Measurements from ENCODE around the gene ALX4. TPM values are rescaled to one million over a fixed set of nuclear protein-coding genes. Genes with fewer than 3 reads are reported as not detected.

The ALX4 gene
- total and polyA plus RNA-seq, 2 of the 8 experiments (the other 6 are each of a cell fraction or from before 2014, with no cell fraction given) = not detected

DNA sequence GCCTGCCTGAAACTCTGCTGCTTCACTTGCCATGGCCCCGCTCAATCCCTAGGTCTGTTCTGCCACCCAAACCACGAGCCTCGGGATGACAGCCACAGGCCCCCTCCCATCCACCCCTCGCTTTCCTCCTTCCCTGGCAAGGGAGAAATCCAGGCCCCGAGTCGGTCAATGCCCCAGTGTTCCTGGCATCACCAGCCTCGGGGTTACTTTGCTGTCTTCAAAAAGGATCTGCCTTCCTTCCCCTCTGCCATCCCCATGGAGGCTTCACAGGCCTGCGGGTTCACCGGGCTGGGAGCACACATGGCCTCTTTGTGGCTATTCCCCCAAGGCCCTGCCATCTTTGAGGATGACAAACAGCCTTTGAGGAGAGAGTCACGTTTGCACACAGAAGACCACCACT lies 38.8 kb upstream of the ALX4 start (continued):
- TF ChIP-seq, protein P1, sequence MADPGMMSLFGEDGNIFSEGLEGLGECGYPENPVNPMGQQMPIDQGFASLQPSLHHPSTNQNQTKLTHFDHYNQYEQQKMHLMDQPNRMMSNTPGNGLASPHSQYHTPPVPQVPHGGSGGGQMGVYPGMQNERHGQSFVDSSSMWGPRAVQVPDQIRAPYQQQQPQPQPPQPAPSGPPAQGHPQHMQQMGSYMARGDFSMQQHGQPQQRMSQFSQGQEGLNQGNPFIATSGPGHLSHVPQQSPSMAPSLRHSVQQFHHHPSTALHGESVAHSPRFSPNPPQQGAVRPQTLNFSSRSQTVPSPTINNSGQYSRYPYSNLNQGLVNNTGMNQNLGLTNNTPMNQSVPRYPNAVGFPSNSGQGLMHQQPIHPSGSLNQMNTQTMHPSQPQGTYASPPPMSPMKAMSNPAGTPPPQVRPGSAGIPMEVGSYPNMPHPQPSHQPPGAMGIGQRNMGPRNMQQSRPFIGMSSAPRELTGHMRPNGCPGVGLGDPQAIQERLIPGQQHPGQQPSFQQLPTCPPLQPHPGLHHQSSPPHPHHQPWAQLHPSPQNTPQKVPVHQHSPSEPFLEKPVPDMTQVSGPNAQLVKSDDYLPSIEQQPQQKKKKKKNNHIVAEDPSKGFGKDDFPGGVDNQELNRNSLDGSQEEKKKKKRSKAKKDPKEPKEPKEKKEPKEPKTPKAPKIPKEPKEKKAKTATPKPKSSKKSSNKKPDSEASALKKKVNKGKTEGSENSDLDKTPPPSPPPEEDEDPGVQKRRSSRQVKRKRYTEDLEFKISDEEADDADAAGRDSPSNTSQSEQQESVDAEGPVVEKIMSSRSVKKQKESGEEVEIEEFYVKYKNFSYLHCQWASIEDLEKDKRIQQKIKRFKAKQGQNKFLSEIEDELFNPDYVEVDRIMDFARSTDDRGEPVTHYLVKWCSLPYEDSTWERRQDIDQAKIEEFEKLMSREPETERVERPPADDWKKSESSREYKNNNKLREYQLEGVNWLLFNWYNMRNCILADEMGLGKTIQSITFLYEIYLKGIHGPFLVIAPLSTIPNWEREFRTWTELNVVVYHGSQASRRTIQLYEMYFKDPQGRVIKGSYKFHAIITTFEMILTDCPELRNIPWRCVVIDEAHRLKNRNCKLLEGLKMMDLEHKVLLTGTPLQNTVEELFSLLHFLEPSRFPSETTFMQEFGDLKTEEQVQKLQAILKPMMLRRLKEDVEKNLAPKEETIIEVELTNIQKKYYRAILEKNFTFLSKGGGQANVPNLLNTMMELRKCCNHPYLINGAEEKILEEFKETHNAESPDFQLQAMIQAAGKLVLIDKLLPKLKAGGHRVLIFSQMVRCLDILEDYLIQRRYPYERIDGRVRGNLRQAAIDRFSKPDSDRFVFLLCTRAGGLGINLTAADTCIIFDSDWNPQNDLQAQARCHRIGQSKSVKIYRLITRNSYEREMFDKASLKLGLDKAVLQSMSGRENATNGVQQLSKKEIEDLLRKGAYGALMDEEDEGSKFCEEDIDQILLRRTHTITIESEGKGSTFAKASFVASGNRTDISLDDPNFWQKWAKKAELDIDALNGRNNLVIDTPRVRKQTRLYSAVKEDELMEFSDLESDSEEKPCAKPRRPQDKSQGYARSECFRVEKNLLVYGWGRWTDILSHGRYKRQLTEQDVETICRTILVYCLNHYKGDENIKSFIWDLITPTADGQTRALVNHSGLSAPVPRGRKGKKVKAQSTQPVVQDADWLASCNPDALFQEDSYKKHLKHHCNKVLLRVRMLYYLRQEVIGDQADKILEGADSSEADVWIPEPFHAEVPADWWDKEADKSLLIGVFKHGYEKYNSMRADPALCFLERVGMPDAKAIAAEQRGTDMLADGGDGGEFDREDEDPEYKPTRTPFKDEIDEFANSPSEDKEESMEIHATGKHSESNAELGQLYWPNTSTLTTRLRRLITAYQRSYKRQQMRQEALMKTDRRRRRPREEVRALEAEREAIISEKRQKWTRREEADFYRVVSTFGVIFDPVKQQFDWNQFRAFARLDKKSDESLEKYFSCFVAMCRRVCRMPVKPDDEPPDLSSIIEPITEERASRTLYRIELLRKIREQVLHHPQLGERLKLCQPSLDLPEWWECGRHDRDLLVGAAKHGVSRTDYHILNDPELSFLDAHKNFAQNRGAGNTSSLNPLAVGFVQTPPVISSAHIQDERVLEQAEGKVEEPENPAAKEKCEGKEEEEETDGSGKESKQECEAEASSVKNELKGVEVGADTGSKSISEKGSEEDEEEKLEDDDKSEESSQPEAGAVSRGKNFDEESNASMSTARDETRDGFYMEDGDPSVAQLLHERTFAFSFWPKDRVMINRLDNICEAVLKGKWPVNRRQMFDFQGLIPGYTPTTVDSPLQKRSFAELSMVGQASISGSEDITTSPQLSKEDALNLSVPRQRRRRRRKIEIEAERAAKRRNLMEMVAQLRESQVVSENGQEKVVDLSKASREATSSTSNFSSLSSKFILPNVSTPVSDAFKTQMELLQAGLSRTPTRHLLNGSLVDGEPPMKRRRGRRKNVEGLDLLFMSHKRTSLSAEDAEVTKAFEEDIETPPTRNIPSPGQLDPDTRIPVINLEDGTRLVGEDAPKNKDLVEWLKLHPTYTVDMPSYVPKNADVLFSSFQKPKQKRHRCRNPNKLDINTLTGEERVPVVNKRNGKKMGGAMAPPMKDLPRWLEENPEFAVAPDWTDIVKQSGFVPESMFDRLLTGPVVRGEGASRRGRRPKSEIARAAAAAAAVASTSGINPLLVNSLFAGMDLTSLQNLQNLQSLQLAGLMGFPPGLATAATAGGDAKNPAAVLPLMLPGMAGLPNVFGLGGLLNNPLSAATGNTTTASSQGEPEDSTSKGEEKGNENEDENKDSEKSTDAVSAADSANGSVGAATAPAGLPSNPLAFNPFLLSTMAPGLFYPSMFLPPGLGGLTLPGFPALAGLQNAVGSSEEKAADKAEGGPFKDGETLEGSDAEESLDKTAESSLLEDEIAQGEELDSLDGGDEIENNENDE (IDR thresholded peaks at IDR 0.05; ENCODE audit: insufficient replicate concordance, low read length) = no peak
- TF ChIP-seq KDM5A (IDR thresholded peaks at IDR 0.05; ENCODE audit: low read length) = no peak
